Activated CD4-positive, CD25-positive, alpha-beta regulatory T cell treated with anti-CD3 and anti-CD28 coated beads, Interleukin-2, amount 50 U/mL, for 16 hours (primary cell): ENCODE results near the gene CYP39A1.

Experiments used
- DNase-seq: peaks from one replicate; pipeline ENCODE4 v3.0.0-alpha.2; 2020; ENCODE audit warnings: low read depth, low spot score

The CYP39A1 gene, protein sequence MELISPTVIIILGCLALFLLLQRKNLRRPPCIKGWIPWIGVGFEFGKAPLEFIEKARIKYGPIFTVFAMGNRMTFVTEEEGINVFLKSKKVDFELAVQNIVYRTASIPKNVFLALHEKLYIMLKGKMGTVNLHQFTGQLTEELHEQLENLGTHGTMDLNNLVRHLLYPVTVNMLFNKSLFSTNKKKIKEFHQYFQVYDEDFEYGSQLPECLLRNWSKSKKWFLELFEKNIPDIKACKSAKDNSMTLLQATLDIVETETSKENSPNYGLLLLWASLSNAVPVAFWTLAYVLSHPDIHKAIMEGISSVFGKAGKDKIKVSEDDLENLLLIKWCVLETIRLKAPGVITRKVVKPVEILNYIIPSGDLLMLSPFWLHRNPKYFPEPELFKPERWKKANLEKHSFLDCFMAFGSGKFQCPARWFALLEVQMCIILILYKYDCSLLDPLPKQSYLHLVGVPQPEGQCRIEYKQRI

DNA sequence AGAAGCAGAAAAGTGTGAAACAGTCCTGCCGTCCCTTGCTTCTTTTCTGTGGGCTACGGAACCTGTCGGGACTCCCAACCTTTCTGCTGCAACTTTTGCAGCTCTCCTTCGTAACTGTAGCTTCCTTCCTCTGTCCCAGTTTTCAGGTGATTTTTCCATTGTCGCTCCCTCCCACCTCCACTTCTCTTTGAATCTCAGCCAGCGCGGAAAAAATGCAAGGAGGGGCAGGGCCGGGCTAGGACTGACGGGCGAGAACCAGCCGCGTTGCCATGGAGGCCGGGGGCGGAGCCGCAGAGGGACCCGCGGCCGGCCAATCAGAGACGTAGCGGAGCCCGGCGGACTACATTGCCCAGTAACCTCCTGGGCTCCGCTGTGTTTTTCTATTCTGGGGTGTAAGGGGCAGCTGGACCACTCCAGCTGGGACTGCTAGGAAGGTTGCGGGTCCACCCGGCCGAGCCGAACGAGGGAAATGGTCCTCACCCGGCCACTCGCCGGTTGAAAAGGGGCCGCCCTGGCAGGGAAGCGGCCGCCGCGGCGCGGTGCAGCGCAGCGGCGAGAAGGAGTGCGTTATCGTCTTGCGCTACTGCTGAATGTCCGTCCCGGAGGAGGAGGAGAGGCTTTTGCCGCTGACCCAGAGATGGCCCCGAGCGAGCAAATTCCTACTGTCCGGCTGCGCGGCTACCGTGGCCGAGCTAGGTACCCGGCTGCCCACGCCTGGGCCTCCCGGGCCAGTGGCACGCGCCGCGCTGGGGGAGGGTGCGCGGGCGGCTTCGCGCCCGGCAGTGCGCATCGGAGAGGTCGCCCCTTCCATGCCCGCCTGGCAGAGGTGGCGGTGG is at the start of gene CYP39A1, which contains the start of gene SLC25A27:
Gene CYP39A1 (minus strand): TSS at position 216 of the 836 bp plus-strand sequence. CDS start 236 bp downstream, outside the sequence.
Gene SLC25A27 (plus strand): TSS at position 373 of the 836 bp plus-strand sequence. CDS start 218 bp downstream, at position 591.
- peak; percentile 36 for DNase-seq

DNA sequence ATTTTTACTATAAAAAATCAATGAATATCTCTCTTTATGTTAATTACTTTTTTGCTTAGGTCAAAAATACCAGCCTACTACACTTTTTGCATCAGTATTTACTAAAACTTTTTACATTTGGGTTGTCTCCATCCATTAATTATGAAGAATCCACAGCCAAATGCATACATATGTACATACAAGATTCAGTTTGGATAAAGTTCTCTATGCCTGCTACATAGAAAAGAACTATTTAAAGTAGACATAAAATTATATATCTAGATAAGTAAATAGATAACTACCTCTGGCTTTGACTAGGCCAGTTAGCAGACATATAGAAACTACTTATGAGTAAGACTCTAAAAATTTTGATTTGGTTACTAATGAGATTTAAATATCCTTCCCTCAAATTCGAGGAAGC is 47.4 kb upstream of the CYP39A1 start:
- no peak for DNase-seq

DNA sequence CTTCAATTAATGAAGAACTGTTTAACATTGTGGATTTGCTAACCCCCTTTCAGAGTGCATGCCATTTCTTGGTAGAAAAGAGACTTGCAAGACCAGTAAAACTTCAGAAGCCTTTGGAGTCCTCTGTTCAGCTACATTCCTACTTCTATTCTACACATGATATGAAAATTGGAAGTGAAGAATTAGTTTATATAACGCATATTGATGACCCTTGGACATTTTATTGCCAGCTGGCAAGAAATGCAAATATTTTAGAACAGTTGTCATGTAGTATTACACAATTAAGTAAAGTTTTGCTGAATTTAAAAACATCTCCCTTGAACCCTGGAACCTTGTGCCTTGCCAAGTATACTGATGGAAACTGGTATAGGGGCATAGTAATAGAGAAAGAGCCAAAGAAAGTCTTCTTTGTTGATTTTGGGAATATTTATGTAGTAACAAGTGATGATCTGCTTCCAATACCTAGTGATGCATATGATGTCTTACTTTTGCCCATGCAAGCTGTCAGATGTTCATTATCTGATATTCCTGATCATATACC is 38.4 kb upstream of the CYP39A1 start:
- DNase-seq: no peak

DNA sequence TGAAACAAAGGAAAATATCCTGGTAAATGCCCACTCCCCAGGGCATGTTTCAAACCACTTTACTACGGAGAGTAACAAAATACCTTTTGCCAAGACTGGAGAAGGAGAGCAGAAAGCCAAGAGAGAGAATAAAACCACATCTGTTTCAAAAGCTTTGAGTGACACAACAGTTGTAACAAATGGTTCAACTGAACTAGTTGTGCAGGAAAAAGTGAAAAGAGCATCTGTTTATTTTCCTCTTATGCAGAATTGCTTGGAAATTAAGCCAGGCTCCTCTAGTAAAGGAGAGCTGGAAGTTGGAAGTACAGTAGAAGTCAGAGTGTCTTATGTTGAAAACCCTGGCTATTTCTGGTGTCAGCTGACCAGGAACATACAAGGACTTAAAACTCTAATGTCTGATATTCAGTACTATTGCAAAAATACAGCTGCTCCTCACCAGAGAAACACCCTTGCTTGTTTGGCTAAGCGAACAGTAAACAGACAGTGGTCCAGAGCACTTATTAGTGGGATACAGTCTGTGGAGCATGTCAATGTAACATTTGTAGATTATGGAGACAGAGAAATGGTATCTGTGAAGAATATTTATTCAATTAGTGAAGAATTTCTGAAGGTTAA is 37.6 kb upstream of the CYP39A1 start:
- no peak for DNase-seq

DNA sequence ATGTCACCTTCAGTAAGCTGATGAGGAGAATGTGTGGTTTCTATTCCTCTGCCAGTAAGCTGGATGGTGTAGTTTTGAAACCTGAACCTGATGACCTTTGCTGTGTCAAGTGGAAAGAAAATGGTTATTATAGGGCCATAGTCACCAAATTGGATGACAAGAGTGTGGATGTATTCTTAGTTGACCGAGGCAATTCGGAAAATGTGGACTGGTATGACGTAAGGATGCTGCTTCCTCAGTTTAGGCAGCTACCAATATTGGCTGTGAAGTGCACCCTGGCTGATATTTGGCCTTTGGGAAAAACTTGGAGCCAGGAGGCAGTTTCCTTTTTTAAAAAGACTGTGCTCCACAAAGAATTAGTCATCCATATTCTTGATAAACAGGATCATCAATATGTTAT is 37.0 kb upstream of the CYP39A1 start:
- no peak for DNase-seq

DNA sequence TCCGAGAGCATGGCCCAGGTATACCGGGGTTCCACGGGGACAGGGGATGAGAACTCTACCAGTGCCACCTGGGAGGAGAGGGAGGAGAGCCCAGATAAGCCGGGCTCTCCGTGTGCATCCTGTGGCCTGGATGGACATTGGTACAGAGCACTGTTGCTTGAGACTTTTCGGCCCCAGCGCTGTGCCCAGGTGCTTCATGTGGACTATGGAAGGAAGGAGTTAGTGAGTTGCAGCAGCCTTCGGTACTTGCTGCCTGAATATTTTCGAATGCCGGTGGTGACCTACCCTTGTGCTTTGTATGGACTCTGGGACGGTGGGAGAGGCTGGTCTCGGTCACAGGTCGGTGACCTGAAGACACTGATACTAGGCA is 36.3 kb upstream of the CYP39A1 start:
- DNase-seq: no peak

DNA sequence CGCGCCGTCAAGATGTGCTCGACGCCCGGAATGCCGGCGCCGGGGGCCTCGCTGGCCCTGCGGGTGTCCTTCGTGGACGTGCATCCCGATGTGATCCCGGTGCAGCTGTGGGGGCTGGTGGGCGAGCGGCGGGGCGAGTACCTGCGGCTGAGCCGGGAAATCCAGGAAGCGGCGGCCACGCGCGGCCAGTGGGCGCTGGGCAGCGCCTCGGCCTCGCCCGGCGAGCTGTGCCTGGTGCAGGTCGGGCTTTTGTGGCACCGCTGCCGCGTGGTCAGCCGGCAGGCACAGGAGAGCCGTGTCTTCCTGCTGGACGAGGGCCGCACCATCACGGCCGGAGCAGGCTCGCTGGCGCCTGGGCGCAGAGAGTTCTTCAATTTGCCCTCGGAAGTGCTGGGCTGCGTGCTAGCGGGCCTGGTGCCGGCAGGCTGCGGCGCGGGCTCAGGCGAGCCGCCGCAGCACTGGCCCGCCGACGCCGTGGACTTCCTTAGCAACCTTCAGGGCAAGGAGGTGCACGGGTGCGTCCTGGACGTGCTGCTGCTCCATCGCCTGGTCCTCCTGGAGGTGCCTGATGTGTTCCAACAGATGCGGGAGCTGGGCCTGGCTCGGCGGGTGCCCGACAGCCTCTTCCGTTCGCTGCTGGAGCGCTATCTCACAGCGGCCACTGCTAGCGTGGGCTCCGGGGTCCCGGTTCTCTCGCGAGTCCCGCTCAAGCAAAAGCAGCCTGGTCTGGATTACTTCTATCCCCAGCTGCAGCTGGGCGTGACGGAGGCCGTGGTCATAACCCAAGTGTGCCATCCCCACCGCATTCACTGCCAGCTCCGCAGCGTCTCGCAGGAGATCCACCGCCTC is 35.7 kb upstream of the CYP39A1 start:
- DNase-seq: no peak

DNA sequence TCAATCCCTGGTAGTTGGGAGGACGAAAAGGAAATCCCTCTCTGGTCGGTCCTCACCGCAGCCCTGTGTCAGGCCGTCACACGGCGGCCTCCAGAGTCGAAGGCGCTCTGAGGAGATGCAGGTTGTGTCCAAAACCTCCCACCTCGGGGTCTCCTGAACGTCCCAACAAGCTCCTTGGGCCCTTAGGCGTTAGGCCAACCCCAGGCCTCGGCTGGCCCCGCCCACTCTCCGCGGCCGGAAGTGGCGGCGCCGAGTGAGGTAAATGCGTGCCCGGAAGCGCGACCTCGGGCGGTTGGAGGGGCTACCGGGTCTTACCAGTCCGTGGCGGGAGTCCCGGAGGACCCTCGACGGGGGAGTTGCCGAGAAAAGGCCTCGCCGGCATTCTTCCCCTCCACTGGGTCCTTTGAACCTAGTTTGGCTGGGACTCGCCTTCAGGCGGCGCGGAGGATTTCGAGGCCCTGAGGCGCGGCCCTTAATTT is 35.0 kb upstream of the CYP39A1 start, which contains the start of gene TDRD6:
Gene TDRD6 (plus strand): TSS at position 267 of the 479 bp plus-strand sequence. CDS start 244 bp downstream, outside the sequence.
- DNase-seq: no peak

DNA sequence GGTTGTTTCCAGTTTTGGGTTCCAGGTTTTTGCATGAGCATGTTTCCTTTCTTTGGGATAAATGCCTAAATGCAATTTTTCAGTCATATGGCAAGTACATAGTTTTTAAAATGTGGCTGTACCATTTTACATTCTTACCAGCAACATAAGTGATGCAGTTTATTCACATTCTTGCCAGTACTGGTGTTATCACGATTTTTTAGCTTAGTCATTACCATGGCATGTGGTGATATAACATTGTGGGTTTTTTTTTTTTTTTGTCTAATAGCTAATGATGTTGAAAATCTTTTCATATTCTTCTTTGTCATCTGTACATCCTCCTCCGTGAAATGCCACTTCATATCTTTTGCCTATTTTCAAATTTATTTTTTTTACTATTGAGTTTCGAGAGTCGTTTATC is 32.2 kb upstream of the CYP39A1 start:
- DNase-seq: no peak

DNA sequence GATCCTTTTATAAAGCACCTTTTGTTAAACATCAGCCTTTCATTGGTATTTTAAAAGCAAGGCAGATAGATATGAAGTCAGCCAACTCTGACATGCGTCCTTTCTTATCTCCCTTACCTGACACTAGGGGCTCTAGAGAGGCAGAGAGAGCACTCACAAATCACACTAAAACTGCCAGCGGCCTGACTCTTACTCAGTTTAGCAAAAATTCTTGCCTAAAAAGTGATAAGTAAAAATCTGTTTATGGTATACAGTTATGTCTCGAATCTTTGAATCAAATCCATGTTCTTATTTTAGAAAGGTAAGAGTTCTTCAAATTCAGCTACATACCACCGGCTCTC is 24.7 kb upstream of the CYP39A1 start:
- DNase-seq: no peak

DNA sequence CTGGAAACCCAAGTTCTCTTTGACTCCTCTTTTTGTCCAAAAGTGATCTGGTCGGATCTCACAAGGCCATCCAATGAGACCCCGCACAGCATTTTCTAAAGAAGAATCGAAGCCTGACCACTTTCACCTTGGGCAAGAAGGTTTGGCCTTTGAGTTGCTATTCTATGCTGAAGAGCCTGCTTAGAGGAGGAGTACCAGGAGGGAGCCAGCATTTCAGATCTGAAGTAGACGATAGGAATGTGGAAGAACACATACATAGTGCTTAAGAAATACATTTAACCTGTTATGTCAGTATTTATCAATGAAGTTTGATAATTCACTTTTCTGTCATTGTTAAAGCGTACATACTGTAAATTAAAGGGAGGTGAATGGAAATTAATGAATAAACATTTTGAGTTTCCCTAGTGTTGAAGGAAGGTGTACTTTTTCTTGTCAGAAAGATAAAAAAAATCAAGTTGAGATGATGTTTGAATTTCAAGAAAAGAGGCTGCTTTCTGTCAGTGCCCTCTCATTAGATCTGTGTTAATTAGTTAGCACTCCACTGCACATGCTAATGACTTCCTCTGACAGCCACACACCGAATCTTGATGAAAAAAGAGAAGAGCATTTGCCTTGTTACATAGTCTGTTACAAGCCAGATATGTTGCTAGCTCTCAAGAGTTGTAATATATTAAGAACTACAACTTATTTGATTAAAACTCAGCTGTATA is 24.1 kb upstream of the CYP39A1 start:
- no peak for DNase-seq

DNA sequence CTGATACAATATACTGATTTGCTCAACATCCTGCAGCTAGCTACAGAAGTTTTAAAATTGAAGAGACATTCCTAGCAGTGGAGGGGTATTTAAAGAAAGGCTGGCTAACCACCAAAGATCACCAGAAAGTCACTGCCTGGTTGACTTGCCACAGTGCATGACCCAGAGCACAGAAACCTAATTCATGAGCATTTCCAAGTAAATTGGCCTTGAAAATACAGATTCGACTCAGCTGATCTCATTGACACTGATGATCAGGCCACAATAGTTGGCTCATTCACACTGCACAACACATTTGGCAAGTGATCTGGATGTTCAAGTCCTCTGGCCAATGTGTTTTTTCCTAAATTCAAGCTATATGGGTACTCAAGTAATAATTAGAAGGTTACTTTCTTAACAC is 21.8 kb upstream of the CYP39A1 start:
- no peak for DNase-seq

DNA sequence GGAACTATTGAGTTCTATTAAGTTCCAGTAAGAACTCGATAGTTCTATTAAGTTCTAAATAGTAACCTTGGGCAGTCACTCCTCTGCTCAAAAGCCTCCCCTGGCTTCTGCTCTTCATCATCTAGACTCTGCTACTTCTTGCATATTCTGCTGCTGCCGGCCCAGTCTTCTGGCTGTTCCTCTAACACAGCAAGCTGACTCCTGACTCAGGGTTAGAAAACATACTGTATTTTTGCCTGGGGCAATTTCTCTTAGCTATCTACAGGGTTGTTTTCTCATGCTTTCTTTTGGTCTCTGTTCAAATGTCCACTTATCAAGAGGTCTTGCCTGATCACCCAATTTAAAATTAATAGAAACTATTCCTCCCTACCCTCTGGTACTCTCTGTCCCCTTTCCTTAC is 14.8 kb upstream of the CYP39A1 start:
- no peak for DNase-seq

DNA sequence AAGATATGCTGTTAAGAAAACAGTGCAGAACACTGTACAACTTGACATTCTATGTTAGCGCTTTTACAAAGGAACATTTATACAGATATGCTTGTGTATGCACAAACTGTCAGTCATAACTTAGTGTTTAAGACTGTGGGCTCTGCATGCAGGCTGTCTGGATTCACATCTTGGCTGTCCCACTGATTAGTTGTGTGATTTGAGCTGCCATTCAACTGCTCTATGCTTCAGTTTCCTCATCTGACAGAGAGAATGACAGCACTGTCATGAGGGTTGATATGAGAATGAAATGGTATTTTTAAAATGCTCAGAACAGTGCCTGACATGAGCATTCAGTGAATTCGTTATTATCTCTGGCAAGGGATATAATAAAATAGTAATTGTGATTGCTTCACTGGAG is 8.9 kb upstream of the CYP39A1 start:
- no peak for DNase-seq

DNA sequence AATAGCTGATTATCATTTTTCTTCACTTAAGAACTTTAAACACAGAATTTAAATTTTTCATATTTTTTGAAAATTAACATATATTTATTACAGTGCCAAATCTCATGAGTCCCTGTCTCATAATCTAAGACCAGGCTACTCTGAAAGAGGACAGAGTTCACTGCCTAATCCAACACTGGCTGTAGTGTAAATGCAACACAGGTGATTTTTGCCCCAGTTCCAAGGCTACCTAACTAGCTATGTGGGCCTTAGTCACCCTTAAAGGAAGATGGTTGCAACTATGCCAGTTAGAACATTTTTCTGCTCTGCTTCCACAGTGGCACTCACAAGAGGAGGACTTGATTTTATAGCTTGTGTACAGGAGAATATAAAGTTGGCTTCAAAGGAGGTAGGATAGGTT is 5.0 kb upstream of the CYP39A1 start:
- no peak for DNase-seq

DNA sequence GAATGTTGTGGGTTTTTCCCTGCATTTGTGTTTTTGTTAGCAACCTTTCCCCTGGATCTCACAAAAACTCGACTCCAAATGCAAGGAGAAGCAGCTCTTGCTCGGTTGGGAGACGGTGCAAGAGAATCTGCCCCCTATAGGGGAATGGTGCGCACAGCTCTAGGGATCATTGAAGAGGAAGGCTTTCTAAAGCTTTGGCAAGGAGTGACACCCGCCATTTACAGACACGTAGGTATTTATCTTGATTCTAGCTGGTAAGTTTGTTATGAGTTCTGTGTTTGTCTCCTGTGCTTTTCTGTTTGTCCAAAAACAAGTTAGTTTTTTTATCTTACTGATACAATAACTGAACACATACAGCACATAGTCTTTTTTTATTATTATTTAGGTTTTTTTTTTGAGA is 3.2 kb upstream of the CYP39A1 start:
- no peak for DNase-seq

DNA sequence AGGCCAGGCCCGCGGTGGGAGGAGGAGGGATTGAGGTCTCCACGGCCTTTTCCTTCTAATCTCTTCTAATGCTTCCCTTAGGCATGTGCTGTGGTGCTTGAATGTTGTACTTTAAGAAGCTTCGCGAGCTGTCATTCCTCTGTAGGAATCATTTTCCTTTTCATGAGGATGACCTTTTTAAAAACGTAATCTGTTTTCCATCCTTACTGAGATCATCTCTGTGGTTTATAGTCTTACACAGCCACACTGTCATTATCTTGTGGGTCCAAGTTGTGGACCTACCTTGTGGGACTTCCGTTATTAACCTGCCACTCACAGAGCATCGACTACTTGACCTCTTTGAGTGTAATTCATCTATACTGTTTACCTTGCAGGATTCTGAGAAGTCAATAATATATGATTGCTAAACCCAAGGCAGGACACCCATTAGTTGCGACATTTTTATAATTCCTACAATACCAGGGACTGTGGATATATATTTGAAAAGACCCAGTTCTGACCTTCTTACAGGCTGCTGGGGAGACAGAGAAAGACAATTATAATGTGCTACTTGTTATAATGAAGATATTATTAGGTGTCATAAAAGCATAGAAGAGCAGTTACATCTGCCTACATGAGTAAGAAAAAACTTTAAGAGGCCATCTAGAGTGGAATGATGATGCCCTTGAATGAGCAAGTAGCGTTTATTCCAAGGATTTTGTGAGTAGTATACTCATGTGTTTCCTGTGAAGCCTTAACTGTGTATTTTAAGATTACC is 999 bp upstream of the CYP39A1 start:
- DNase-seq: no peak

DNA sequence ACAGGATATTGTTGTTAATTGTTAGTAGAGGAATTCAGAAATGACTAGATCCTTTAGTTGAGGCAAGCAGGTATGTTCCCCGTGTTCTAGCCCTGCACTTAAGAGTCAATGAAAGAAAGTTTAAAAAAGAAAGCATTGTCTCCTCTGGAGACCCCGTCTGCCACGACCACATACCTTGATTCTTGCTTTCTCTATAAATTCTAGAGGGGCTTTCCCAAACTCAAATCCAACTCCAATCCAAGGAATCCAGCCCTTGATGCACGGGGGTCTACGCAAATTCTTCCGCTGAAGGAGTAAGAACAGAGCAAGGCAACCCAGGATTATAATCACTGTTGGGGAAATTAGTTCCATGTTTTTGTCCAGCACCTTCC is 401 bp downstream of the CYP39A1 start:
- DNase-seq: no peak

DNA sequence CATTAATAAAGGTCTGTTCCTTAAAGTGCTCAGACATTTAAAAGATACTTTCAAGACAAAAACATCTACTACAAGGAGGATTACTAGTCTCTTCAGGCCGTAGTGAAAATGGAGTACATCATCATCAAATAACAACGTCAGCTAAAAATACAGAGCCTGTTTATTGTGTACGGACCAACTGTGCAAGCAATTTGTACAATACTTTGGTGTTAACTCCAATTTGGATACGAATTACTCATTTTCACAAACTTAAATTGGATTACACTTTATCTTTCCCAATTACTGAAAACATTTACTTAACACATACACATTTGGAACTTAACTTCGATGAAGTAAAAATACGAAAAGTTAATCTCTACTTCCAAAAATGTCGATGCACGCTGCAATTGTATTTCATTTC is 802 bp downstream of the CYP39A1 start:
- no peak for DNase-seq

DNA sequence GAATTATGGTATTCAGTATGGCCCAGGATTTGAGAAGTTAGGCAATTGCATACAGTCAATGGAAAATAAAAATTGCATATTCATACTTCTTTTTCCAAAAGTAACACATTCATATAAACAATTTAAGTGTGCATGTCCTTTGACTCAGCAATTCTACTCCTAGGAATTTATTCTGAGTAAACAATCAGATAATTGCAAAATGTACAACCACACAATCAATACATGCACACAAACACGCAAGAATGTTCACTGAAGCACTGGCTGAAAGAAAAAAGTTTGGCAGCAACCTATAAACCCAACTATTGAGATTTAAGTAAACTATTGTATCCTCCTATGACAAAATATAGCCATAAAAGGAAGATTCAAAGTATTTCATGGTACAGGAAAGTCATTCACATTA is 1.6 kb downstream of the CYP39A1 start:
- DNase-seq: no peak
